T-helper 2 cell treated with Interferon-gamma antibody and Interleukin-4, amounts not matched to agents 100 ng/mL and 5 ng/mL, for 36 hours (primary cell): Measurements from ENCODE around the gene FAM98C. TPM values are rescaled to one million over a fixed set of nuclear protein-coding genes. Genes with fewer than 3 reads are reported as not detected.

Experiments used
- intact Hi-C: fragments of 100-400 bp; cut with micrococcal nuclease; formaldehyde crosslinking; loops from one replicate; pipeline ENCODE4 v1.15.1; 2023
- total RNA-seq: library from RNA; stranded (reverse); gene quantifications from 2 replicates; pipeline ENCODE4 v1.2.3, GENCODE V29; 2022

Gene FAM98C
- total RNA-seq = 31.4 and 32.3 TPM in 2 replicates

DNA sequence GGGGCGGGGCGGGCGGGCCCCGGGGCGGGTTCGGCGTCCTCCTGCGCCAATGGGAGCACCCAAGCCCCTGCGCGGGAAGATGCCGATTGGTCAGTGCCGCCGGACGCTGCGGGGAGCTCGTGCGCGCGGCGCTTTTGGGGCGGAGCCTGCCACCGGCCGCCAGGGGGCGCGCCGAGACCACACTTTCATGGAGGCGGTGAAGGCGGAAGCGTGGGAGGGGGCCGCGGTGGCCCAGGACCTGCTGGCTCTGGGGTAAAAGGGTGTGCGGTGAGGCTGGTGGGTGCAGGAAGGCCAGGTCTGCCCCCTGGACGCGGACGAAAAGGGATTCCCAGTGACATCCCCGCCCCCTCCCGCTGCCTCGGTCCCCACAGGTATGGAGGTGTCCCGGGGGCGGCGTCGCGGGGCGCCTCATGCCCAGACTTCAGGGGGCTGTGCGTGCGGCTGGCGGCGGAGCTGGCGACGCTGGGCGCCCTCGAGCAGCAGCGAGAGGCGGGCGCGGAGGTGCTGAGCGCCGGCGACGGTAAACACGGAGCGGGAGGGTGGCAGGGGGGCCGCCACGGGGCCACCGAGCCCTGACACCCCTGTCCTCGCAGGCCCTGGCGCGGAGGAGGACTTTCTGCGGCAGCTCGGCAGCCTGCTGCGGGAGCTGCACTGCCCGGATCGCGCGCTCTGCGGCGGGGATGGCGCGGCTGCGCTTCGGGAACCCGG, at the start of gene FAM98C:
Gene FAM98C, plus strand, starts transcription at position 127 of the 708 bp plus-strand sequence. Its CDS starts 61 bp downstream, at position 188.
- intact Hi-C loops = loop anchor here (1.0 to 5.0 kb wide), 9 partner anchors 14 to 550 kb away; partner anchors contain the start of genes EIF3K, GGN, MRPS12 and NFKBIB

DNA sequence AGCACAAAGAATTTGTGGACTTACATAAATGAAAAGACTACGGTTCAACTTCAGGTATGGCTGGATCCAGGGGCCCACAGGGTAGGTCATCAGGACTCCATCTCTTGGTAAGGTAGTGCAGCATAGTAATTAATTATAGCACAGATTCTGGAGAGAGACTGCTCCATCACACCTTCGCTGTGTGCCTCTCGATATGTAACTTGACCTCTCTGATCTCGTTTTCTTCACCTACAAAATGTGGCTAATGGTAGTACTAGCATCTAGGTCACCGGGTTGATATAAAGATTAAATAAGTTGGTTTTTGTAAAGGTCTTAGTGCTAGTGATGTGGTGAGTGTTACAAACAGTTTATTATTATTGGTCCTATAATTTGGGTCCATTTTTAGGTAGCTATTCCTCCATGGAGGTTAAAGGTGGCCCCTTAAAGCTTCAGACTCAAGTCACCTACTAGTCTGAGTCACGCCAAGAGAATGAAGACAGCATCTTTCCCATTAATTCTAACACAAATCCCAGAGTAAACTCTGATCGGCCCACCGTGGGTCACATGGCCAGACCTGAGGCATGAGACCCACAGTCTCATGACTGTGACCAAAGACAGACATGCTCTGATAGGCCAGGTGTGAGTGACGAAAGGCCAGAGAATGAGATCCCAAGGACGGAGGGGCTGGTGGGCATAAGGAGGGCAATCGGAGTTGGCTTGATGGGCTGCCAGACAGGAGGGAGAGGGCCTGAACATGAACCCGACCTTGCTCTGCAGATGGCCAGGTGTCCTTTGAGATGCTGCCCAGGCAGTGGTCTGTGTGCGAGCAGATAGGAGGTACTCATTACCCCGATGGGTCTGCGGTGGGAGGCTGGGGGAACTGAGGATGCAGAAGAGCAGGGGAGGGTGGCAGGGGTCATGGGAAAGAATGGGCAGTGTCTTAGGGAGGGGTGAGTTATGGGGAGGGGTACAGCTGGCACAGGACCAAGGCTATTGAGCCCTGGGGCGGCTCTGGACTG, 46.9 kb upstream of the FAM98C start:
- intact Hi-C loops = no loop called here

DNA sequence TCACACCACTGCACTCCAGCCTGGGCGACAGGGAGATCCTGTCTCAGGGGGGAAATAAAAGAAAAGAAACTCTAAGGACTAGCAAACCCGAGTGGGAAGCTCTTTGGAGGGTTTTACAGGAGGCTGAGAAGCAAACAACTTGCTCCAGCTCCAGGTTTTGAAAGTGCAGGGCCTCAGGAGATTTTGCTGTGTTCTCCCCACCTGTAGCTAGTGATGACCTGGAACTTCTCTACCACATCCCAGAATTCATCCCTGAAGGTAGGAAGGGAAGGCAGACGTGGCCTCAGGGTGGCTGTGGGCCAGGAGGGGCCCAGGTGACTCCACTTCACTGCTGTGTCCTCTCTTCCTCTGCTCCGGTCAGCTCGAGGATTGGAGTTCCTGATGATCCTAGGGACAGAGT, 44.8 kb upstream of the FAM98C start:
- intact Hi-C loops = no loop called here

DNA sequence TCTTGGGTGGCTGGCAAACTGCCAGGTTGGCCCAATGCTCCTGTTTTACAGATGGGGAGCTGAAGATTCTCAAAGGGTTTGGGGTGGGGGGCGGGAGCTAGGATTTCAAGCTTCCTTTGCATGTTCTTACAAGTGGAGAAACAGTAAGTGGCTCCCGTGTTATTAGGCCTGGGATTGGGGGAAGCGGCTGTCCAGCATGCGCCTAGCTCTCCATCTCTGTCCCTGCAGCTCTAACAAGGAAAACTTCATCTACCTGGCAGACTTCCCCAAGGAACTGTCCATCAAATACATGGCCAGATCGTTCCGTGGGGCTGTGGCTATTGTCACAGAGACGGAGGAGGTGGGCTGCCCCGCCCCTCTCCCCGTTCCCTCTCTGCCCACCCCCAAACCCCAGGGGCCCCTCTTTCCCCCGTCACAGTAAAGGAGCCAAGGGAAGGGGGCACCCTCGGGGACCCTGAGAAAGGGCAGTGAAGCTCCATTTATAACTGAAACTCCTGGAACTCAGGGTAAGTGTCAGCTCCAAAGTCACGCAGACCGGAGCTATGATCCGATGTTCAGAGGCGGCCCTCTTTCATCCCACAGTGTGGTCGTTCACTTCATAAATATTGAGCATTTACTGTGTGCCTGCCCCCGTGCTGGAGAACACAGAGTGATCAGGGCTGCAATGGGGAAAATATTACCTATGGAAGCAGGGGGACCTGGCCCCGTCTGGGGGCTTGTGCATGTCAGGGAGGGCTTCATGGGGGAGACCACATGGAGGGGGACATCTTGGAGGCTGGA, 43.5 kb upstream of the FAM98C start:
- intact Hi-C loops = no loop called here

DNA sequence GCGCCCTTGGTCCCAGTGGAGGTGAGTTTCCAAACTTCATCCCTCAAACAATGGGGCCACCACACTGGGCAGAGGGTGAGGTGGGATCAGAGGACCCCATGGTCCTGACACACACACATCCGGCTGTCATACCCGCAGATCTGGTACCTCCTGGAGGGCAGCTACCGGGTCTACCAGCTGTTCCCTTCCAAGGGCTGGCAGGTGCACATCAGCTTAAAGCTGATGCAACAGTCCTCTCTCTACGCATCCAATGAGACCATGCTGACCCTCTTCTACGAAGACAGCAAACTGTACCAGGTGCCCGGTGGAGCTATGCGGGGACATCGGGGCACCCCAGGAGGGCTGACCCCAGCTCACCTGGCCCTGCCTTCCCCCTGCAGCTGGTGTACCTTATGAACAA, 42.5 kb upstream of the FAM98C start:
- intact Hi-C loops = no loop called here

DNA sequence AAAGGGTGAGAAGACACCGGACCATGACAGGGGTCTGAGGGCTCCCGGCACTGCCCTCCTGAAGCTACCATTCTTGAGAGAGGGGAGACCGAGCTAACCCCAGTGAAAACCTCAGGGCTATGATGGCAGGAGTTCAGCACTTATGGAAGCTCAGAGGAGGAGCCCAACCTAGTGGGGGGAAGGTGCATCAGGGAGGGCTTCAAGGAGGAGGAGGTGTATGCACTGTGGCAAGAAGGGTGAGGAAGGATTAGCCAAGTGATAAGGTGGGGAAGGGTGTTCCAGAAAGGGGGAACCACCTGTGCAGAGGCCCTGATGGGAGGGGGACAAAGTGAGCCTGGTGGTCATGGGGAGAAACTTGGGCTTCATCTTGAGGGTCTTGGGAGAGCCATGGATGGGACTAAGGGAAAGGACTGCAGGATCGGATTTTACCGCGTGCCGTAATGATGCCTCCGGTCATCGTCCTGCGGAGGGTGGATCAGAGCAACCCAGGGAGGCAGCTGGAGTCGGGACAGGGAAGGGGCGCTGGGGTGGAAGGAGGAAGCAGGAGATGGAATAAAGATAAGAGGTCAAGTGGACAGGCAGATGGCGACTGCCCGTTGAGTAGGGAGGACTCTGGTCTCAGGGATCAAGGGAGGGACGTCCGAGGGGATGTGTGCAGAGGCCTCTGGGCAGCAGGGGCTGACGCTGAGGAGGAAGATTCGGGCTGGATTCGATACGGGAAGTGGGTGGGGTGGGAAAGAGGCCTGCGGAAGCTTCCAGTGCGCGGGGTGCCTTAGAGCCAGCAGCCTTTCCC, 41.9 kb upstream of the FAM98C start:
- intact Hi-C loops = no loop called here

DNA sequence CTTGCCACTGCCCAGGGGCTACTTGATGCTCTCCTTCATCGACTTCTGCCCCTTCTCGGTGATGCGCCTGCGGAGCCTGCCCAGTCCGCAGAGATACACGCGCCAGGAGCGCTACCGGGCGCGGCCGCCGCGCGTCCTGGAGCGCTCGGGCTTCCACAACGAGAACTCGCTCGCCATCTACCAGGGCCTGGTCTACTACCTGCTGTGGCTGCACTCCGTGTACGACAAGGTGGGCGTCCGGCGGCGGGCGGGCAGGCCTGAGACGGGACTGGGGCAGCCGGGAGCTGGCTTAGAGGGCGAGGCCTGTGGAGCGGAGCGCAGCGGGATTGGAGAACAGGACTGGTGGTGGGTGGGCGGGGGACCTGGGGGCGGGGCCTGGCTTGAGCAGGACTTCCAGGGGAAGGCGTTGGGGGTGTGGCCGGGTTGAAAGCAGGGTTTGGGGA, 41.2 kb upstream of the FAM98C start:
- intact Hi-C loops = loop anchor here (1.0 to 2.0 kb wide), 4 partner anchors 13 to 45 kb away; partner anchors contain the start of genes GGN, PSMD8 and SPRED3

DNA sequence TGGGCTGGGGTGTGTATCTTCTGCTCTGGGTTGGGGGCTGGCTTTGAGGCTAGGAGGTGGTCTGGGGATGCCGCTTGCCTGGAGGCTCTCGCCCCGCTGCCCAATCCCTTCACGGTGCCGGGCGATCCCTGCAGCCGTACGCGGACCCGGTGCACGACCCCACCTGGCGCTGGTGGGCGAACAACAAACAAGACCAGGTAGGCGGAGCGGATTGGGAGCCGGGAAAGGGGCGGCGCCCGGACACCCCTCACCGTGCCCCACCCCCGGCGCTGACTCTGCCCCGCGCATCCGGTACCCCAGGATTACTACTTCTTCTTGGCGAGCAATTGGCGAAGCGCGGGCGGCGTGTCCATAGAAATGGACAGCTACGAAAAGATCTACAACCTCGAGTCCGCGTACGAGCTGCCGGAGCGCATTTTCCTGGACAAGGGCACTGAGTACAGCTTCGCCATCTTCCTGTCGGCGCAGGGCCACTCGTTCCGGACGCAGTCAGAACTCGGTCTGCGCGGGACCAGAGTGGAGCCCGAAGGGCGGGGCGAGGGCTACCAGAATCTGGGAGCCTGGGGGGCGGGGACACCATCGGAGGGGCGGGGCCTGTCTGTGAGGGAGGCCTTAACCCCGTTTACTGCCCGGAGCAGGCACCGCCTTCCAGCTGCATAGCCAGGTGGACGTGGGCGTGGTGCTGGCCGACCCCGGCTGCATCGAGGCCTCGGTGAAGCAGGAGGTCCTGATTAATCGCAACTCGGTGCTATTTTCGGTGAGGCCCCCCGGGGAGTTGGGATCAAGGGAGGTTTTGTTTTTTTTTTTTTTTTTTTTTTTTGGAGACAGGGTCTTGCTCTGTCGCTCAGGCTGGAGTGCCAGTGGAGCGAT, 40.6 kb upstream of the FAM98C start:
- intact Hi-C loops = loop anchor here (1.0 to 2.0 kb wide), 4 partner anchors 12 to 46 kb away; partner anchors contain the start of genes GGN, PSMD8 and SPRED3

DNA sequence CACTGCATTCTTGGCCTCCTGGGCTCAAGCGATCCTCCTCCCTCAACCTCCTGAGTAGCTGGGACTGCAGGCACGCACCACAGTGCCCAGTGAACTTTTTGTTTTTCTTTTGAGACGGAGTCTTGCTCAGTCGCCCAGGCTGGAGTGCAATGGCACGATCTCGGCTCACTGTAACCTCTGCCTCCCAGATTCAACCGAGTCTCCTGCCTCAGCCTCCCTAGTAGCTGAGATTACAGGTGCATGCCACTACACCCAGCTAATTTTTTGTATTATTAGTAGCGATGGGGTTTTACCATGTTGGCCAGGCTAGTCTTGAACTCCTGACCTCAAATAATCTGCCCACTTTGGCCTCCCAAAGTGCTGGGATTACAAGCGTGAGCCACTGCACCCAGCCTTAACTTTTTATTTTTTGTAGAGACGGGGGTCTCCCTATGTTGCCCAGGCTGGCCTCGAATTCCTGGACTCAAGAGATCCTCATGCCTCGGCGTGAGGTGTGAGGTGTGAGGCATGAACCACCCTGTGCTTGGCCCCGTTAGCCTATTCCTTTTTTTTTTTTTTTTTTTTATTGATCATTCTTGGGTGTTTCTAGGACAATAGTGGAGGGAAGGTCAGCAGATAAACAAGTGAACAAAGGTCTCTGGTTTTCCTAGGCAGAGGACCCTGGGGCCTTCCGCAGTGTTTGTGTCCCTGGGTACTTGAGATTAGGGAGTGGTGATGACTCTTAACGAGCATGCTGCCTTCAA, 39.8 kb upstream of the FAM98C start:
- intact Hi-C loops = loop anchor here (1.0 to 2.0 kb wide), 4 partner anchors 11 to 47 kb away; partner anchors contain the start of genes GGN, PSMD8 and SPRED3

DNA sequence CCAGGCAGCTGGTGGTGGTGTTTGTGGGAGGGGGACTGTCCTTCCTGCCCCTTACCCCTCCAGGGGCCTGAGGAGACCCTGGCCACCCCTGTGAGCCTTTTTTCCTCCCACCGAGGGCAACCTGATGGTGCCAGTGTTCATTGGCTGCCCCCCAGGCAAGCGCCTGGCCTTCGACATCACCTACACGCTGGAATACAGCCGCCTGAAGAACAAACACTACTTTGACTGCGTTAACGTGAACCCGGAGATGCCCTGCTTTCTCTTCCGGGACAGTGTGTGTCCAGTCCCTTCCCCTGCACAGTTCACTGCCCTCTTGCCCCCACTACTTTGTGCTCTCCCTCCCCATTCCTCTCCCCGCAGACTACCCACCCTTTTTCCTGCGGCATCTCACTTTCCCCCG, 35.9 kb upstream of the FAM98C start:
- intact Hi-C loops = no loop called here

DNA sequence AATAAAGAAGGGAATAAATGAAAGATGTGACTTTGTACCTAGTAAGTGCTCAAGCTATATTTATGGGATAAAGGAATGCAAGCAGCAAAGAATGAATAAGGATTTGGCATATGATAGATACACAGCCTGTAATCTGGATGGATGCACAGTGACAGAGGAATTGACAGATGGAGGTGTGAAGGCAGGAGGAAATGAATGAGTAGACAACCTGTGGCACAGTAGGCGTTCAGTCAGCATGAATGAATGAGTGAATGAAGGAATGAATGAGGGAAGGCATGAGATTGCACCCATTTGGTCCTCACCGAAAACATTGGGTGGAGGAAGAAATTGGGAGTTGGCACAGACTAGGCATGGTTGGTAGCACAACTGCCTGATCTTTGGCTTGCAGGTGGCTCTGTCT, 33.3 kb upstream of the FAM98C start:
- intact Hi-C loops = no loop called here

DNA sequence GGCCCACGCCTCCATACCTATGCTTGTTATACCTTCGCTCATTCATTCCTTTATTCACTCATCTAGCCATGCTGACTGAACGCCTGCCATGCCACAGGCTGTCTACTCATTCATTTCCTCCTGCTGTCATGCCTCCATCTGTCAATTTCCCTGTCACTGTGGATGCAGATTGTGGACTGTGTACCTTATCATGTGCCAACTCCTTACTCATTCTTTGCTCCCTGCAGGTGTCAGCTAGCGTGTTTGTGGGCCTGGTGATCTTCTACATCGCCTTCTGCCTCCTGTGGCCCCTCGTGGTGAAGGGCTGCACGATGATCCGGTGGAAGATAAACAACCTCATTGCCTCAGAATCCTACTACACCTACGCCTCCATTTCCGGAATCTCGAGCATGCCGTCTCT, 32.6 kb upstream of the FAM98C start:
- intact Hi-C loops = no loop called here

DNA sequence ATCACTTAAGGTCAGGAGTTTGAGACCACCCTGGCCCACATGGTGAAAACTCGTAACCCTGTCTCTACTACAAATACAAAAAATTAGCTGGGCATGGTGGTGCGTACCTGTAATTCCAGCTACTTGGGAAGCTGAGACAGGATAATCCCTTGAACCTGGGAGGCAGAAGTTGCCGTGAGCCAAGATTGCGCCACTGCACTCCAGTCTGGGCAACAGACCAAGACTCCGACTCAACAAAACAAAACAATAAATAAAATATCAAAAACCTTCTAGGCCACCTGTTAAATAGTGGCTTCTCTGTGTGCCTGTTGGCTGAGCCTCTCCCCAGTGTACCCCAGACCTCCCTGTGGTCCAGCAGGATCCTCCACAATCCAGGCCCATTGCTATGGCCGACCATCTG, 31.8 kb upstream of the FAM98C start:
- intact Hi-C loops = no loop called here

DNA sequence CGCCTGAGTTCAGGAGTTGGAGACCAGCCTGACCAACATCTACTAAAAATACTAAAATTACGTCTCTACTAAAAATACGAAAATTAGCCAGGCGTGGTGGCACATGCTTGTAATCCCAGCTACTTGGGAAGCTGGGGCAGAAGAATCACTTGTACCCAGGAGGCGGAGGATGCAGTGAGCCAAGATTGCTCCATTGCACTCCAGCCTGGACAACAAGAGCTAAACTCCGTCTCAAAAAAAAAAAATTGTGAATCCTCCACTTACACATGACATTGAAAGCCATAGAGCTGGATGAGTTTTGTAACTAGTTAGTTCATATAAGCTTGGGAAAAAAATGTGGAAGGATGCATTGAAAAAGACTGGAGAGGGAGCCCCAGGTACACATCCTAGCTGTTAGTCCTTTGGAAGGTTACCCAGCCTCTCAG, 29.0 kb upstream of the FAM98C start:
- intact Hi-C loops = loop anchor here (1.0 to 2.0 kb wide), 6 partner anchors 12 to 556 kb away; partner anchors contain the start of genes FAM98C, MRPS12 and SARS2

DNA sequence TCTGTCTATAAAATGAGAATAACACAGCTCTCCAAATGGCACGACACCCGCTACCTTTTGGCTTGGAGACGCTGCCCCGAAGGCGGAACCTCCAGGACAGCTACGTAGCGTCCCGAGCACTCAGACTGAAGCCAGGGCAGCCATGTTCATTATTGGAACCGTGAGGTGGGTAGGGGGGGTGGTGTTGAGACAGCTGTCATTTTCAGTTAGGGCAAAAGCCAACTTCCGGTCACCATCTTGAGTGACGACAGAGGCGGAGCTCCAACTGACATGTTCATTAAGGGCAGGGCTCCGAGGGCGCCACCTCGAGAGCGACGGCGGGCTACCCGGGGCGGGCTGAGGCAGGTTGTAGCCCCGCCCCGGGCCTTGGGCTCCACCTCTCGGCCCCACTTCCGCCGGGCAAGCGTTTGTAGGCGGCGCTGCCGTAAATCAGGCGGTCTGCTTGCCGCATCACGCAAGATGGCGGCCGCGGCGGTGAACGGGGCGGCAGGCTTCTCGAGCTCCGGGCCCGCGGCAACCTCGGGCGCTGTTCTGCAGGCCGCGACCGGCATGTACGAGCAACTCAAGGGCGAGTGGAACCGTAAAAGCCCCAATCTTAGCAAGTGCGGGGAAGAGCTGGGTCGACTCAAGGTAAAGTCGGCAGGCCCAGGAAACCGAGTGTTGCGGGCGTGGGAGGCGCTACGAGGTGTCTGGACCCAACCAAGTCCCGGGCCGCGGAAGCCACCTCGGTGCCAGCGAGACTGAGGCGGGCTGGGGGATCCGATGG, 28.4 kb upstream of the FAM98C start, which contains the start of gene PSMD8:
Gene PSMD8, plus strand, starts transcription at position 240 of the 766 bp plus-strand sequence. Its CDS starts 31 bp downstream, at position 271.
- intact Hi-C loops = loop anchor here (1.0 to 2.0 kb wide), 6 partner anchors 12 to 556 kb away; partner anchors contain the start of genes FAM98C, MRPS12 and SARS2

DNA sequence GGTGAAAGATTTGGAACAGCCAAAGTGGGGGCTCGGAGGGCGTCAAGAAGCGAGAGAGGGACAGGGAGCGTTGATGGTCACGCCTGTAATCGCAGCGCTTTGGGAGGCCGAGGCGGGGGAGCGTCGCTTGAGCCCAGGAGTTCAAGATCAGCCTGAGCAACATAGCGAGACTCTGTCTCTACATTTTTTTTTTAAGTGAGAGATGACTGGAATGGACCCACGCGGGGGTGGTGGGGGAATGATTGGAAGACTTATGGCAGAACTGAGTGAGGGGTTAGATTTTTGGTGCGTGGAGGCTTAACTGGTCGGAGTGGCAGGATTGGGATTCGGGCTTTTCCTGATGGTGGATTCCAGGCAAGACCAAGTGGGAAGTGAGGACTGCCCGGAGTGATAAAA, 27.8 kb upstream of the FAM98C start:
- intact Hi-C loops = loop anchor here (2.0 kb wide), 1 partner anchor 28 kb away; the partner anchor contains the start of gene FAM98C

DNA sequence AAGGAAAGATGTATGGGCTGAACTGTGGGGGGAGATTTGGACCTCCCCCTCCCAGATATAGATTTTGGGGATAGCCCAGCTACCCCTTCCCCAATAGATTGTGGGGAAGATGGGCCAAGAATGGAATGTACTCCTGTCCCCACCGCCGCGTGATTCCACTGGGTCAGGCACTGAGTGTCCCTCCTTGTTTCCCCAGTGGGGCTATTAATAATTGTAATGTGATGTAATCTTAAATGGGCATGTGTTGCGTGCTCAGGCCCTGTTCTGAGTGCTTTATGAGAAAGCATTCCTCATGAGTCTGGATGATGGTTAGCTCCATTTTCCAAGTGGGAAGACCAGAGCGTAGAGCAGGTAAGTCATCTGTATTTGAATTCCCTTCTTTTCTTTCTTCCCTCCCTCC, 27.1 kb upstream of the FAM98C start:
- intact Hi-C loops = loop anchor here (2.0 kb wide), 1 partner anchor 27 kb away; the partner anchor contains the start of gene FAM98C
